HCT116 (cell line): ENCODE results near the gene ADAM8.

Experiments used
- CEBPB ChIP-seq: IDR thresholded peaks from 2 replicates; pipeline ENCODE4 v1.6.1; 2012; ENCODE audit warnings: low read depth
- CTCF ChIP-seq, 3 experiments: fragments of 200-600 bp in 1 of 3; sonication (generic) in 1 of 3; IDR thresholded peaks in 2 of 3; conservative IDR thresholded peaks in 1 of 3; 2 replicates each; pipeline ENCODE4 v1.5.1; 2012 to 2017; ENCODE audit warnings: low read depth in 2 of 3, low read length in 2 of 3, antibody characterized with exemption in 1 of 3, borderline replicate concordance in 1 of 3, control low read depth in 1 of 3, mild to moderate bottlenecking in 1 of 3, mixed read lengths in 1 of 3, mixed run types in 1 of 3, moderate library complexity in 1 of 3; ENCODE audit not compliant: insufficient read depth in 1 of 3
- ELF1 ChIP-seq: IDR thresholded peaks from 2 replicates; pipeline ENCODE4 v1.6.1; 2012; ENCODE audit warnings: low read depth, borderline replicate concordance
- EZH2 ChIP-seq: fragments of 200-600 bp; sonication (generic); IDR thresholded peaks from 2 replicates; pipeline ENCODE4 v1.6.1; 2017; ENCODE audit warnings: antibody characterized with exemption, mixed run types
- EZH2phosphoT487 ChIP-seq: fragments of 200-600 bp; IDR thresholded peaks from 2 replicates; pipeline ENCODE4 v1.6.1; 2018; ENCODE audit warnings: antibody characterized with exemption, borderline replicate concordance
- JUND ChIP-seq: IDR thresholded peaks from 2 replicates; pipeline ENCODE4 v1.6.1; 2012
- MAX ChIP-seq: IDR thresholded peaks from 2 replicates; pipeline ENCODE4 v1.6.1; 2012
- POLR2A ChIP-seq: IDR thresholded peaks from 2 replicates; pipeline ENCODE4 v1.7.0; 2011; ENCODE audit warnings: borderline replicate concordance; ENCODE audit not compliant: insufficient read depth, insufficient read length; ENCODE audit errors: extremely low read depth
- RAD21 ChIP-seq: IDR thresholded peaks from 2 replicates; pipeline ENCODE4 v1.6.1; 2012; ENCODE audit warnings: low read depth, mild to moderate bottlenecking
- SIN3A ChIP-seq: IDR thresholded peaks from 2 replicates; pipeline ENCODE4 v1.6.1; 2012; ENCODE audit warnings: low read depth
- SP1 ChIP-seq: IDR thresholded peaks from 2 replicates; pipeline ENCODE4 v1.6.1; 2012; ENCODE audit warnings: low read depth
- TCF7L2 ChIP-seq: IDR thresholded peaks from 2 replicates; pipeline ENCODE4 v1.7.0; 2011; ENCODE audit warnings: borderline replicate concordance, inconsistent platforms; ENCODE audit not compliant: insufficient read depth, insufficient read length; ENCODE audit errors: extremely low read depth
- YY1 ChIP-seq: IDR thresholded peaks from 2 replicates; pipeline ENCODE4 v1.6.1; 2011; ENCODE audit warnings: low read length, low read depth, moderate library complexity, mild to moderate bottlenecking; ENCODE audit not compliant: insufficient replicate concordance; ENCODE audit errors: extremely low read depth
- ZFX ChIP-seq: fragments of 450-650 bp; IDR thresholded peaks from 2 replicates; pipeline ENCODE4 v1.6.1; 2017

- TF ChIP-seq CTCF (IDR thresholded peaks at IDR 0.05 in 2 of 3, conservative IDR thresholded peaks at IDR 0.05 in 1 of 3; ENCODE audit: borderline replicate concordance in 1 of 3, insufficient read depth in 1 of 3, low read depth in 2 of 3, low read length in 2 of 3) = no peak
- TF ChIP-seq MAX = no peak
- no peak for TF ChIP-seq POLR2A
- no peak for TF ChIP-seq RAD21
- no peak for TF ChIP-seq EZH2
- no peak for TF ChIP-seq SP1
- no peak for TF ChIP-seq EZH2phosphoT487
- TF ChIP-seq TCF7L2 = no peak
- 0 out of 2 replicates have a peak, but pooled peaks have one; percentile 3 for TF ChIP-seq ZFX
- no peak for TF ChIP-seq JUND
- TF ChIP-seq SIN3A = no peak
- TF ChIP-seq ELF1 = no peak
- no peak for TF ChIP-seq CEBPB
- TF ChIP-seq YY1 = no peak
Measured at GRCh38 chr10:133258066-133258817, 18.4 kb downstream of the ADAM8 start.
